Activated CD8-positive, alpha-beta memory T cell treated with anti-CD3 and anti-CD28 coated beads for 4 hours (primary cell): ENCODE measurements around the gene ANKRD10.

ENCODE experiments used
- DNase-seq, 2 donors: peaks; one replicate each; pipeline ENCODE4 v3.0.0-alpha.2; 2020; ENCODE audit warnings: low read depth in 2 of 2

Gene ANKRD10

GRCh38 chr13:110944968-110945927 lies 30.4 kb upstream of the ANKRD10 start:
- DNase-seq: no peak

GRCh38 chr13:110944121-110944967 lies 29.5 kb upstream of the ANKRD10 start:
- no peak for DNase-seq

- DNase-seq: no peak
These were observed 27.5 kb upstream of the ANKRD10 start for GRCh38 chr13:110942248-110942981.

- no peak for DNase-seq
These were observed 24.0 kb upstream of the ANKRD10 start for GRCh38 chr13:110938662-110939421.

GRCh38 chr13:110937511-110938285 lies 22.8 kb upstream of the ANKRD10 start:
- no peak for DNase-seq

- DNase-seq: no peak
These were observed 21.6 kb upstream of the ANKRD10 start for GRCh38 chr13:110936519-110936918.

GRCh38 chr13:110932588-110932987 lies 17.7 kb upstream of the ANKRD10 start:
- DNase-seq: no peak

GRCh38 chr13:110929104-110929777 lies 14.4 kb upstream of the ANKRD10 start:
- no peak for DNase-seq

- DNase-seq: no peak
These were observed 10.2 kb upstream of the ANKRD10 start for GRCh38 chr13:110925023-110925612.

GRCh38 chr13:110924639-110924934 lies 9.7 kb upstream of the ANKRD10 start:
- DNase-seq: no peak

GRCh38 chr13:110923777-110924638 lies 9.1 kb upstream of the ANKRD10 start:
- no peak for DNase-seq

- no peak for DNase-seq
These were observed 8.2 kb upstream of the ANKRD10 start for GRCh38 chr13:110923086-110923485.

- no peak for DNase-seq
These were observed 7.6 kb upstream of the ANKRD10 start for GRCh38 chr13:110922506-110922905.

- DNase-seq: no peak
These were observed 6.8 kb upstream of the ANKRD10 start for GRCh38 chr13:110921695-110922094.

GRCh38 chr13:110921209-110921608 lies 6.3 kb upstream of the ANKRD10 start:
- DNase-seq: no peak

- no peak for DNase-seq
These were observed 5.2 kb upstream of the ANKRD10 start for GRCh38 chr13:110920038-110920437.

GRCh38 chr13:110916301-110917142 lies 1.7 kb upstream of the ANKRD10 start:
- no peak for DNase-seq

- no peak for DNase-seq
These were observed 971 bp upstream of the ANKRD10 start for GRCh38 chr13:110915874-110916206.
